ENCODE measurements around the gene PGPEP1. TPM values are rescaled to one million over a fixed set of nuclear protein-coding genes. Genes with fewer than 3 reads are reported as not detected.
A peak's percentile ranks its signal among the peaks of the same experiment; 100 is the strongest.

Gene PGPEP1
- total and polyA plus RNA-seq, 10 of the 15 experiments (the other 5 are each of a cell fraction or from before 2014, with no cell fraction given) = 13.8 to 39.4 (median 17.0) TPM

DNA sequence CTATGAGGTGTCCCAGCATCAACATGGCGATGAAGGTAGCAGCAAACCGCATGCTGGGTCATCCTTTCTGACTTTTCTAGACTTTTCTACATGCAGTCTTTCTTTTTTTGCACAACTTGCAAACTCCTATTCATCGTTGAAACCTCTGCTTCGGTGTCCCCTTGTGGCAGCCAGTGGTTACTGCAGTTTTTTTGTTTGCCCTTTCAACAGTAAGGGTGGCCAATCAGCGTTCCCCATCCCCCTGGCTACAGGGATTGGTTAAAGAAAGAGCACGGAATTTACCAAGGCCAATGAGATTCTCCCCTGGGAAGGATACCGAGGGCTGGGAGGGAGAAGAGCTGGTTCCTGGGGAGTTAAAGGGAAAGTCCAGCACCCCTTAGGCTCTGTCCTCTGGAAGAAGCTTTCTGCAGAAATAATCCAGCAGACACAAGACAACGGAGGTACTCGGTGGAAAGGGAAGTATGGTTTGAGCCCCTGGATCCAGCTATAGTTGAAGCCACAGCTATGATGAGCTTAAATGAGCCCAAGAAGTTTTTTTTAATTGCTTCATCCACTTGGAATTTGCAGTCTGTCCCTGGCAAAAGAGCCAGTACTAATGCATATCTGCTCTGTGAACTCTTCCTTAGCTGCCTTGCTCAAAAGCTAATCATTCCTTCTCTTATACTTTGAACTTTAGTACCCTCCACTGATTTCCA lies 11.9 kb upstream of the PGPEP1 start:
- BruUV-seq (replicated peaks) = TSS peak; percentile 86
- no peaks in the 10 kb centered on the region for H3K9me3 ChIP-seq (replicated peaks; ENCODE audit: control insufficient read depth, insufficient read depth, low read length)
- peak overlapping the region; percentile 88 for H3K4me2 ChIP-seq (ENCODE audit: control insufficient read depth, insufficient read depth)
- peak overlapping the region; percentile 64 for H3K4me3 ChIP-seq
- H3K27me3 ChIP-seq (replicated peaks in 1 of 2; ENCODE audit: control insufficient read depth in 2 of 2, insufficient read depth in 2 of 2, low read length in 1 of 2) = no peaks in the 10 kb centered on the region
- ChIA-PET RAD21 (ENCODE audit: unreplicated experiment) (interaction anchor here (0.6 to 7.6 kb wide), 43 partner anchors 9 to 224 kb away, joined by 3 to 259 read pairs (median 5); partner anchors contain the start of genes IQCN, JUND, MPV17L2 and RAB3A), CTCF (interaction anchor here (0.6 to 11.3 kb wide), 49 partner anchors 8 to 480 kb away, joined by 3 to 516 read pairs (median 4); partner anchors contain the start of genes IQCN, JUND, MPV17L2 and RAB3A), POLR2A (interaction anchor here (0.5 to 10.4 kb wide), 19 partner anchors 11 to 158 kb away, joined by 3 to 206 read pairs (median 4); partner anchors contain the start of genes JUND, PGPEP1 and SSBP4), SMC1A (ENCODE audit: uncharacterized antibody, unreplicated experiment) (interaction anchor here (0.6 to 7.7 kb wide), 41 partner anchors 10 to 227 kb away, joined by 3 to 176 read pairs (median 4); partner anchors contain the start of genes IQCN, JUND, LRRC25 and RAB3A)
- in situ Hi-C loops (cut with MboI) = no loop called here
- H2AFZ ChIP-seq (ENCODE audit: control insufficient read depth, low read depth, low read length) = peak overlapping the region; percentile 99
- H3K9ac ChIP-seq (ENCODE audit: control insufficient read depth, insufficient read depth, low read length) = peak overlapping the region; percentile 58; the same call in 1 of the 2 replicates
- ATAC-seq (peak; percentile 100), DNase-seq (ENCODE audit: low read depth, low spot score) (peak; percentile 91), FAIRE-seq (peak; percentile 99)
- H3K79me2 ChIP-seq (ENCODE audit: control insufficient read depth, insufficient read depth, low read length) = no peaks in the 10 kb centered on the region
- intact Hi-C loops (cut with micrococcal nuclease; ENCODE audit: unreplicated experiment) = loop anchor here (1.0 to 5.0 kb wide), 2 partner anchors 49 to 121 kb away; no protein-coding TSS in a partner anchor
- WGBS (ENCODE audit: insufficient coverage, insufficient replicate concordance, low lambda C conversion rate, missing lambda C conversion rate) = 2% methylated on average over 9 of the region's 9 CpGs
- peak overlapping the region; percentile 27 for H3K27ac ChIP-seq (ENCODE audit: control insufficient read depth, insufficient read depth)
- no peaks in the 10 kb centered on the region for H3K36me3 ChIP-seq (ENCODE audit: control insufficient read depth in 2 of 2, insufficient read depth in 2 of 2, low read length in 1 of 2)
- no peaks in the 10 kb centered on the region for H4K20me1 ChIP-seq (ENCODE audit: control insufficient read depth, insufficient read depth)
- peaks cover 4% of the 10 kb centered on the region for H3K4me1 ChIP-seq (ENCODE audit: control insufficient read depth, insufficient read depth, low read length)
- TF ChIP-seq, protein P1, sequence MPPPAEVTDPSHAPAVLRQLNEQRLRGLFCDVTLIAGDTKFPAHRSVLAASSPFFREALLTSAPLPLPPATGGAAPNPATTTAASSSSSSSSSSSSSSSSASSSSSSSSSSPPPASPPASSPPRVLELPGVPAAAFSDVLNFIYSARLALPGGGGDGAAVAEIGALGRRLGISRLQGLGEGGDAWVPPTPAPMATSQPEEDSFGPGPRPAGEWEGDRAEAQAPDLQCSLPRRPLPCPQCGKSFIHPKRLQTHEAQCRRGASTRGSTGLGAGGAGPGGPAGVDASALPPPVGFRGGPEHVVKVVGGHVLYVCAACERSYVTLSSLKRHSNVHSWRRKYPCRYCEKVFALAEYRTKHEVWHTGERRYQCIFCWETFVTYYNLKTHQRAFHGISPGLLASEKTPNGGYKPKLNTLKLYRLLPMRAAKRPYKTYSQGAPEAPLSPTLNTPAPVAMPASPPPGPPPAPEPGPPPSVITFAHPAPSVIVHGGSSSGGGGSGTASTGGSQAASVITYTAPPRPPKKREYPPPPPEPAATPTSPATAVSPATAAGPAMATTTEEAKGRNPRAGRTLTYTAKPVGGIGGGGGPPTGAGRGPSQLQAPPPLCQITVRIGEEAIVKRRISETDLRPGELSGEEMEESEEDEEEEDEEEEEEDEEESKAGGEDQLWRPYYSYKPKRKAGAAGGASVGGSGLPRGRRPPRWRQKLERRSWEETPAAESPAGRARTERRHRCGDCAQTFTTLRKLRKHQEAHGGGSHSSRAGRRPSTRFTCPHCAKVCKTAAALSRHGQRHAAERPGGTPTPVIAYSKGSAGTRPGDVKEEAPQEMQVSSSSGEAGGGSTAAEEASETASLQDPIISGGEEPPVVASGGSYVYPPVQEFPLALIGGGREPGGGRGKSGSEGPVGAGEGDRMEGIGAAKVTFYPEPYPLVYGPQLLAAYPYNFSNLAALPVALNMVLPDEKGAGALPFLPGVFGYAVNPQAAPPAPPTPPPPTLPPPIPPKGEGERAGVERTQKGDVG (CRISPR knock-in tag; IDR thresholded peaks at IDR 0.05) = no peak
- TF ChIP-seq ZNF687 (IDR thresholded peaks at IDR 0.05) (no peak), JUNB (IDR thresholded peaks at IDR 0.05) (peak; percentile 28), PAX5 (IDR thresholded peaks at IDR 0.05; ENCODE audit: borderline replicate concordance, low read depth, low read length) (no peak), ETV6 (conservative IDR thresholded peaks at IDR 0.05 in 1 of 2, IDR thresholded peaks at IDR 0.05 in 1 of 2; ENCODE audit: borderline replicate concordance in 1 of 2, low read depth in 1 of 2) (no peak), POLR2AphosphoS2 (IDR thresholded peaks at IDR 0.05; ENCODE audit: low read depth, low read length) (no peak), SREBF2 (IDR thresholded peaks at IDR 0.05; ENCODE audit: low read length) (no peak), BCL3 (IDR thresholded peaks at IDR 0.05; ENCODE audit: borderline replicate concordance, insufficient read depth, low read depth, low read length, poor library complexity, severe bottlenecking) (no peak), ZNF622 (IDR thresholded peaks at IDR 0.05) (no peak), NFYB (IDR thresholded peaks at IDR 0.05; ENCODE audit: insufficient read depth, low read depth, low read length) (peak; percentile 91)
- TF ChIP-seq, protein P2, sequence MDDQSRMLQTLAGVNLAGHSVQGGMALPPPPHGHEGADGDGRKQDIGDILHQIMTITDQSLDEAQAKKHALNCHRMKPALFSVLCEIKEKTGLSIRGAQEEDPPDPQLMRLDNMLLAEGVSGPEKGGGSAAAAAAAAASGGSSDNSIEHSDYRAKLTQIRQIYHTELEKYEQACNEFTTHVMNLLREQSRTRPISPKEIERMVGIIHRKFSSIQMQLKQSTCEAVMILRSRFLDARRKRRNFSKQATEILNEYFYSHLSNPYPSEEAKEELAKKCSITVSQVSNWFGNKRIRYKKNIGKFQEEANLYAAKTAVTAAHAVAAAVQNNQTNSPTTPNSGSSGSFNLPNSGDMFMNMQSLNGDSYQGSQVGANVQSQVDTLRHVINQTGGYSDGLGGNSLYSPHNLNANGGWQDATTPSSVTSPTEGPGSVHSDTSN (IDR thresholded peaks at IDR 0.05; ENCODE audit: insufficient replicate concordance, low read depth, low read length) = no peak
